ENCODE data around the gene MBD5. TPM values are rescaled to one million over a fixed set of nuclear protein-coding genes. Genes with fewer than 3 reads are reported as not detected.

The MBD5 gene
- total RNA-seq, 1 experiment from 2014 or later, result 33.7 TPM

- no peak for TF ChIP-seq PRDM15 (CRISPR knock-in tag; IDR thresholded peaks at IDR 0.05)
- TF ChIP-seq JUN (CRISPR knock-in tag; IDR thresholded peaks at IDR 0.05), result no peak
Measured at GRCh38 chr2:148458171-148458570, 437.3 kb downstream of the MBD5 start (continued).

GRCh38 chr2:148459377-148459778 lies 438.5 kb downstream of the MBD5 start:
- no peaks in the 10 kb centered on the region for H3K4me1 Mint-ChIP-seq
- no peaks in the 10 kb centered on the region for H3K27me3 Mint-ChIP-seq (ENCODE audit: low read depth)
- no peaks in the 10 kb centered on the region for H3K9me3 Mint-ChIP-seq
- TF ChIP-seq, protein P1, sequence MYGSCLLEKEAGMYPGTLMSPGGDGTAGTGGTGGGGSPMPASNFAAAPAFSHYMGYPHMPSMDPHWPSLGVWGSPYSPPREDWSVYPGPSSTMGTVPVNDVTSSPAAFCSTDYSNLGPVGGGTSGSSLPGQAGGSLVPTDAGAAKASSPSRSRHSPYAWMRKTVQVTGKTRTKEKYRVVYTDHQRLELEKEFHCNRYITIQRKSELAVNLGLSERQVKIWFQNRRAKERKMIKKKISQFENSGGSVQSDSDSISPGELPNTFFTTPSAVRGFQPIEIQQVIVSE (CRISPR knock-in tag; IDR thresholded peaks at IDR 0.05; ENCODE audit: borderline replicate concordance), result no peak
- TF ChIP-seq PRRX2 (CRISPR knock-in tag; IDR thresholded peaks at IDR 0.05) (no peak), KAT7 (CRISPR knock-in tag; IDR thresholded peaks at IDR 0.05; ENCODE audit: borderline replicate concordance) (no peak), FOXK1 (CRISPR knock-in tag; IDR thresholded peaks at IDR 0.05) (no peak), CBFB (CRISPR knock-in tag; IDR thresholded peaks at IDR 0.05; ENCODE audit: low read depth) (no peak), TEAD4 (CRISPR knock-in tag; IDR thresholded peaks at IDR 0.05) (no peak), ZNF281 (CRISPR knock-in tag; IDR thresholded peaks at IDR 0.05) (no peak), TEAD1 (CRISPR knock-in tag; IDR thresholded peaks at IDR 0.05) (no peak), SMAD4 (CRISPR knock-in tag; IDR thresholded peaks at IDR 0.05) (no peak), ZNF396 (CRISPR knock-in tag; IDR thresholded peaks at IDR 0.05; ENCODE audit: borderline replicate concordance) (no peak), ZSCAN18 (CRISPR knock-in tag; IDR thresholded peaks at IDR 0.05) (no peak), SMAD3 (CRISPR knock-in tag; IDR thresholded peaks at IDR 0.05; ENCODE audit: borderline replicate concordance) (no peak), NFATC4 (CRISPR knock-in tag; IDR thresholded peaks at IDR 0.05) (no peak), ZNF232 (CRISPR knock-in tag; IDR thresholded peaks at IDR 0.05) (no peak), SOX15 (CRISPR knock-in tag; IDR thresholded peaks at IDR 0.05) (no peak)
- TF ChIP-seq, protein P2, sequence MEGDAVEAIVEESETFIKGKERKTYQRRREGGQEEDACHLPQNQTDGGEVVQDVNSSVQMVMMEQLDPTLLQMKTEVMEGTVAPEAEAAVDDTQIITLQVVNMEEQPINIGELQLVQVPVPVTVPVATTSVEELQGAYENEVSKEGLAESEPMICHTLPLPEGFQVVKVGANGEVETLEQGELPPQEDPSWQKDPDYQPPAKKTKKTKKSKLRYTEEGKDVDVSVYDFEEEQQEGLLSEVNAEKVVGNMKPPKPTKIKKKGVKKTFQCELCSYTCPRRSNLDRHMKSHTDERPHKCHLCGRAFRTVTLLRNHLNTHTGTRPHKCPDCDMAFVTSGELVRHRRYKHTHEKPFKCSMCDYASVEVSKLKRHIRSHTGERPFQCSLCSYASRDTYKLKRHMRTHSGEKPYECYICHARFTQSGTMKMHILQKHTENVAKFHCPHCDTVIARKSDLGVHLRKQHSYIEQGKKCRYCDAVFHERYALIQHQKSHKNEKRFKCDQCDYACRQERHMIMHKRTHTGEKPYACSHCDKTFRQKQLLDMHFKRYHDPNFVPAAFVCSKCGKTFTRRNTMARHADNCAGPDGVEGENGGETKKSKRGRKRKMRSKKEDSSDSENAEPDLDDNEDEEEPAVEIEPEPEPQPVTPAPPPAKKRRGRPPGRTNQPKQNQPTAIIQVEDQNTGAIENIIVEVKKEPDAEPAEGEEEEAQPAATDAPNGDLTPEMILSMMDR (IDR thresholded peaks at IDR 0.05), result no peak
- no peaks in the 10 kb centered on the region for H3K36me3 Mint-ChIP-seq
- ATAC-seq (no peak), DNase-seq (ENCODE audit: low spot score) (no peak)
- ChIA-PET CTCF (no interaction called here), POLR2A (no interaction called here)
- no peak overlapping the region for H3K4me3 Mint-ChIP-seq
- no peak overlapping the region for H3K27ac Mint-ChIP-seq
